CD4-positive, alpha-beta T cell treated with Interferon alpha-2 for 1 hour (primary cell): Measurements from ENCODE around the gene RBM28.
"Not testable (repeated sequence)": the region's sequence is repeated elsewhere in the genome, so short reads cannot be mapped to it uniquely, and the experiment has no call there.

Experiments used
- DNase-seq, 2 donors: peaks; one replicate each; pipeline ENCODE4 v3.0.0-alpha.2; 2020 to 2022

Gene RBM28

GRCh38 chr7:128280451-128280850, 63.3 kb downstream of the RBM28 start:
- not testable (repeated sequence) for DNase-seq

DNA sequence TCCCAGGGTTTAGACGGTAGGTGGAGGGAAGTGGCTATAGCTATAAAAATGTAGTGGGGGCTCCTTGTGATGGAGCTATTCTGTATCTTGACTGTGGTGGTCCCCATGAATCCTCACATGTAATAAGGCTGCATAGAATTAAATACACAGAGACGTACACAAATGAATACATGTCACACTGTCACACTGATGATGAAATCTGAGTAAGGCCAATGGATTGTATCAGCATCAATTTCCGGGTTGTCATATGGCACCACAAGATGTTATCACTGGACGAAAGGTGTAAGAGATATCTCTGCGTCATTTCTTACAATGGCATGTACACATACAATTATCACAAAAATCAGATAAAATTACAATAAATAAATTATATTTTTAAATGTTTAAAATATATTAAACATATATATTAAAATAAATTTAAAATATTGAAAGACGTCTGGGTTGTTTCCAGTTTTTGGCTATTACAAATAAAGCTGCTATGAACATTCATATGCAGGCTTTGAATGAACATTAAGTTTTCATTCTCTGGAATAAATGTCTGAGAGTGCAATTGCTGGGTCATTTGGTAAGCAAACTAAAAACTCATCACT, 64.5 kb downstream of the RBM28 start:
- no peak for DNase-seq

DNA sequence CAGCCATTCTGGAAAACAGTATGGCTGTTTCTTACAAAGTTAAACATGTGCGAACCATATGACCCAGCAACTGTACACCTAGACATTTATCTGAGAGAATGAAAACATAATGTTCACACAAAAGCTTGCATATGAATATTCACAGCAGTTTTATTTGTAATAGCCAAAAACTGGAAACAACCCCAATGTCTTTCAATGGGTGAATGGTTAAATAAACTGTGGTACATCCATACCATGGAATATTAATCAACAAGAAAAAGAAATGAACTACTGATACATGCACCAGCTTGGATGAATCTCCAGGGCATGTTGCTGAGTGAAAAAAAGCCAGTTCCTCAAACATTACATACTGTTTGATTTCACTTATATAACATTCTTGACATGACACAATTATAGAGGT, 65.3 kb downstream of the RBM28 start:
- DNase-seq = no peak

DNA sequence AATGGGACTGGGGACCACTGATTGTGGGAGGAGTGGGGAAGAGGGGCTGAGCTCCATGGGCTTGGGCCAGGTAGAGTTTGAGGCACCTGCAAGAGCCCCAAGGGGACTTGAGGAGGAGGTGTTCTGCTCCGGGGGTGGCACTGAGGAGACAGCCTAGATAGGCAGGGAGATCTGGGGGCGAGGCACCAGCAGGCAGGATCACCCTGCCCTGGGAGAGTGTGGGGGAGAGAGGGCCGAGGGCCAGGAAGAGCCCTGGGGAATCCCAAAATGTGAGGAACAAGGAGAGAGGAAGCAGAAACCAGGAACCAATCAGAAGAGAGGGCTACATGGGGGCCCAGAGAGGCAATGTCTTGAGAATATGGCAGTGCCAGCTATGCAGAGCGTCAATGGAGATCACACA, 68.0 kb downstream of the RBM28 start:
- DNase-seq = no peak

DNA sequence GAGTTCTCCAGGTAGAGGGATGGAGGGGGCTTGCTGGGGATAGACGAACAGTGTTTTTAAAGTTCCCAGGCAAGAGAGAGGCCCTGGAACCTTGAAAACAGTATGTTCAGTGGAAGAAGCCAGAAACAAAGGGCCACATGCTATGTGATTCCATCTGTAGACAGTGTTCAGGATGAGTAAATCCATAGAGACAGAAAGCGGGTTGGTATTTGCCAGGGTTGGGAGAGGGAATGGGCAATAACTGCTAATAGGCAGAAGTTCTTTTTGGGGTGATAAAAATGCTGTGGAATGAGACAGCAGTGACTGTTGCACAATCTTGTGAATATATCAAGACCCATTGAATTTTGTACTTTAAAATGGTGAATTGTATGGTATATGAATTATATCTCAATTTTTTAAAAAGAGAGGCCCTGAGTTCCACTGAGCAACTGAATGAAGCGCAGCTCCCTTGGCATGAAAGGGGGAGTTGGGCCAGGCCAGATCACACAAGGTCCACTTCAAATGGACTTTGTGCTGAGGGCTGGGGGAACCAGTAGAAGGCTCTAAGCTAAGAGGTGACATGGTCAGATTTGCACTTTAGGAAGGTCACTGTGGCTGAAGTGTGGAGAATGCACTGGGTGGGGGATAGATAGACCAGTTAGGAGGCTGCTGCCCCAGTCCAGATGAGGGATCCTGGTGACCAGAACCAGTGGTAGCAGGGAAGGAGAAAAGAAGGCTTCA, 68.7 kb downstream of the RBM28 start:
- DNase-seq = no peak

GRCh38 chr7:128274246-128274883, 69.3 kb downstream of the RBM28 start:
- no peak for DNase-seq

GRCh38 chr7:128271942-128272481, 71.7 kb downstream of the RBM28 start:
- DNase-seq = no peak

- DNase-seq = no peak
These were observed 72.2 kb downstream of the RBM28 start for GRCh38 chr7:128271471-128271941.

- no peak for DNase-seq
These were observed 72.9 kb downstream of the RBM28 start for GRCh38 chr7:128270826-128271272.

DNA sequence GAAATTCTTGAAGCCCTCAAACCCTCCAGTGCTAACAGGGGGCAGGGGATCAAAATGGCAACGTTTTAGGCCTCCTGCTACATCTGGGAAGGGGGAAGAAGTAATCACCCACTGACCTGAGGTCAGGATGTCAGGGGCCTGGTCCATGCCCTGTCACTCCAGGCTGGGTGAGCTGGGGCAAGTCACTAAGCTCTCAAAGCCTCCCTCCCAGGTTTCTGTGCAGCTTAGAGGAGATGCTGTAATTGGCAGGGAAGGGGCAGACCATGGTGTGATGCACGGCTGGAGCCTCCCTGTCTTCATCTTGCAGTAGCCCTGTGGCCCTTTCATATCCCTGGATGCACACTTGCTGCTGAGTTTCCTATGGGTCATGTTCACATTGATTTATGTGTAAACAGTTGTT, 75.5 kb downstream of the RBM28 start:
- no peak for DNase-seq

DNA sequence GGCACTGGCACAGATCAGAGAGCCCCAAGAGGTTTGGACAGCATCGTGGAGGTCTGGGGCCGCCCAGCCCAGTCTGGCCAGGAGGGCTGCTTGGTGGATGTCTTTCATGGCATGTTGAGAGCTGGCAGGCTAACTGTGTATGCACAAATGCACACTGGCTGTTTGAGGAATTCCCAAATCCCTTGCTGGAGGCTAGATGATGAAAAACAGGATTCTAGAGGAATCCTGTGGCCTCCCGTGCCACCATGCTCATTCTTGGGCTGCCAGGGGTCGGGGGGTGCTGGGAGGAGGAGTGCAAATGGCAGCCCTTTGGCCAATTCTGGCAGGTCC, 76.1 kb downstream of the RBM28 start:
- DNase-seq = no peak

DNA sequence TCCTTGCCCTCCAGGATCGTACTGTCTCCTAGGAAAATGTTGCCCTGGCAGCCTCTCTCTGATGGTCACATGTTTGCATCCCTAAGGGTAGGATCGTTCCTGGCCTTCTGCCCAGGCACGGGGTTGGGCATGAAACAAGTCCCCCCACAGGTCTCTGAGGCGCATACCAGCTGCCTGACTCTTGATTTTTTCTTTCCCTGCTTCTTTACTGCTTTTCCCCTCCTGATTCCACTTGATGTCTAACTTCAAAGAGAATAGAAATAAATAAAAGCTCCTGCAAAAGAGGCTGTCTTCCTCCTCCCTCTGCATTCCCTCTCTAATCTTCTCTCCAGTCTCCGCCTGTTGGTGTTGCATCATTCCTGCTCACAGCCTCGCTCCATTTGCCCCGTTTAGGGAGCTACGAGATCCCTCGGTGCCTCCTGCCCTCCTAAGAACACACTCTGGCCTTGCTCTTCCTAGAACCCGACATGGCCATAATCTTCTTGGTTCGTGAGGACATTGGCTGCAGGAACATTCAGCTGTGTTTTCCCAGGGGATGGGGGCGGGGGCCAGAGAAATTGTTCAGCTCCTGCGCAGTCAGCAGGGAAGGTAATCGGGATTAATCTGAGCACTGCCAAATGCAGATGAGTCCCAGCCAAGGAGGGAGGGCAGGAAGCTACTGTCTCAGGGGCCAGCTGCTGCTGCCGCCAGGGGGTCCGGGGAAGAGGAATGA, 76.7 kb downstream of the RBM28 start:
- DNase-seq = no peak

DNA sequence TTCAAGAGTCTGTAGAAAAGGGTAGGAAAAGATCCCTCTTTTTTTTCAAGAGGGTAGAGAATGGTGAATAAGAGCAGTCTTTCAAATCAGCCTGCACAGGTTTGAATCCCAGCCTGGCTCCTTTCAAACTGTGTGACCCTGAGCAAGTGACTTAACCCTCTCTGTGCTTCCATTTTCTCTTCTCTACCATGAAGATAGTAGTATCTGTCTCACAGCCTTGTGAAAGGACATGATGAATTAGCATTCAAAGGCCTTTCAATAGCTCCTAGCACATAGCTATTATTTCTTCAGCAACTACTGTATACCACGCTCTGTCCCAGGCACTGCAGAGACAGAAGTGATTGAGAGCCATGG, 77.2 kb downstream of the RBM28 start:
- DNase-seq = no peak

DNA sequence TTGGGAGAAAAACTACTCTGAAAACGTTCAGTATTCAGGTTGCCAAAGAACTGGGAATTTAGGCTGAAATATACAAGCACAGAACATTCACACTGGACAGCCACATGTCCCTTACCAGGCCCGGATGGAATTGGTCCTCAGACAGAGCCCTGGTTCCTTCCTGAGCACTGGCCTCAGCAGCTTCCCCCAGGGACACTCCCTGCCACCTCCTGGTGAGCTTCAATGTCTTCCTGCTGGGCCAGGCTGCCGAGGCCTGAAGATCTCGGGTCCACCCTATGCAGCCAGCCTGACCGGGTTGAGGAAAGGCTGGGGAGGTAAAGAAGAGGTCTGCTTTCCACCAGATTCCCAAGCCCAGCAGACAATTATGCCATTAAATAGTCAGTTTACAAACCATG, 77.8 kb downstream of the RBM28 start:
- DNase-seq = no peak

DNA sequence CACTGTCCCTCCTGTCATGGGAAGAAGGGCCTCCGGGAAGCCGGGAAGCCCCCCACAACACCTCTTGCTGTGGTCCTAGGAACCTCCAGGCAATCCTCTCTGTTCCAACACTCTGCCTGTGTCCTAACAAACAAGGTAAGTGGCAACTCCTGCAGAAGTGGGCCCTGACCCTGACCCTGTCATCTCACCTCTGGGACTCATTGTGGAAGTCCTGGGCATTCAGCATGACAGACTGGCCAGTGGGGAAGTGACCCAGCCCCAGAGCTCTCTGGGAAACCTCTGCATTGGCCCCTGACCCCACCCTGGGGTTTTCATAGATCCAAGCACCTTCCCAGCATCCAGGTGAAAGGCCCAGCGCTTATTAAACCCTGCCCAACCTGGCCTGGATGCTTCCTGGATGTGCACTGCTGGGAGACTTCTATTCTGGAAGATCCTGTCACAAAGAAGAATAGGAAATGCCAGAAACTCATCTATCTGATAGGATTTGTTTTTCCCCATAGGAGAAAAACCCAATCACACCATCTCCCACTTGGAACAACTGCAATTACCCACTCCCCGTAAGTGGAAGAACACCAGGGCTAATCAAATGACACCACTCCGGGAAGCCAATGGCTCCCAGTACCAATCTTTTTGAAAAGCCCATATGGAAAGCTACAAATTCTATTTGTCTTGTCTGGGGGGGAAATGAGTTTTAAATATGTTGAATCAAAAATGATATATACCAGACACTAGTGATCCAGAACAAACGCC, 78.4 kb downstream of the RBM28 start:
- no peak for DNase-seq

- no peak for DNase-seq
These were observed 79.2 kb downstream of the RBM28 start for GRCh38 chr7:128264477-128264876.

DNA sequence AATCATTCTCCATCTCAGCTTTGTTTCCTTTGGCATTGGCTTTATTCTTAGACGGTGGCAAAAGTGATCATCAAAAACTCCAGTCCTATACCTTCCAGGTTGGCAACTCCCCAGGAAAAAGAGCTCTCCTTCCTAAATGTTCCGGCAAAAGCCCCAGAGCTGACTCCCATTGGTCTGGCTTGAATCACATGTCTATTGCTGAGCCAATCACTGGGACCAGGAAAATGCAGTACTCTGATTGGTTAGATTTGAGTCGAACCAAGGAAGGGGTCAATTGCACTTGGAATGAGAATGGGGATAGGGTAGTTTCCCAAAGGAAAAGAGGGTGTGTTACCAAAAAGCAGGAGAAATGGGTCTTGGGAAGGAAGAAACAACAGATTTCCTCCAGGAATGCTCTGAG, 80.3 kb downstream of the RBM28 start:
- DNase-seq = no peak

DNA sequence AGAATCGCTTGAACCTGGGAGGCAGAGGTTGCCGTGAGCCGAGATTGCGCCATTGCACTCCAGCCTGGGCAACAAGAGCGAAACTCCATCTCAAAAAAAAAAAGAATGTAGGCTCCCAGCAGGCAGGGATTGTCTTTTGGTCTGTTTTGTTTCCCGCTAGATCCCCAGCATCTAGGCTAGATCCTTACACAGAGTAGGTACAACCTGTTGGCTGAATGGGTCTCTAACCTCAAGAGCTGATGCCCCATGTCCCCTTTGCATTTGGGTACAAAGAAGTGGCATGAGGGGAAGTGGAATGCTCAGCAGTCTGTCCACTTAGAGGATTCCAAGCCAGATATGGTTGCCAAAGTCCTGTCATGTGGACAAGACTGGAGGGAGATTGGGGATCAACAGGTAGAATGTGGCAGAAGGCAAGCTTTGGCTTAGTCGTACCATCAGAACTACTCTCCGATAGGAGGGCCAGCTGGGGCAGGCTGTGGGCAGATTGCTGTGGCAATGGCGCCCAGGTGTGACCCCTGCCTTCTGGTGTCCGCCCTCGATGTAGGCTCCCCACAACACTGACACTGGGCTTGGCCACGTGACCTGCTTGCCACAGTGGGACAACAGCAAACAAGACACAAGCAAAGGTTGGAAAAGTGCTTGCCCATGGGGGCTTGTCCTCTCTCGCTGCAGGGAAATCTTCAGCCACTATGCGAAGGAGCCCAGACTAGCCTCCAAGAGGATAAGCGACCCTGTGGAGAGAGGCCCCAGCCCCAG, 81.3 kb downstream of the RBM28 start:
- no peak for DNase-seq

DNA sequence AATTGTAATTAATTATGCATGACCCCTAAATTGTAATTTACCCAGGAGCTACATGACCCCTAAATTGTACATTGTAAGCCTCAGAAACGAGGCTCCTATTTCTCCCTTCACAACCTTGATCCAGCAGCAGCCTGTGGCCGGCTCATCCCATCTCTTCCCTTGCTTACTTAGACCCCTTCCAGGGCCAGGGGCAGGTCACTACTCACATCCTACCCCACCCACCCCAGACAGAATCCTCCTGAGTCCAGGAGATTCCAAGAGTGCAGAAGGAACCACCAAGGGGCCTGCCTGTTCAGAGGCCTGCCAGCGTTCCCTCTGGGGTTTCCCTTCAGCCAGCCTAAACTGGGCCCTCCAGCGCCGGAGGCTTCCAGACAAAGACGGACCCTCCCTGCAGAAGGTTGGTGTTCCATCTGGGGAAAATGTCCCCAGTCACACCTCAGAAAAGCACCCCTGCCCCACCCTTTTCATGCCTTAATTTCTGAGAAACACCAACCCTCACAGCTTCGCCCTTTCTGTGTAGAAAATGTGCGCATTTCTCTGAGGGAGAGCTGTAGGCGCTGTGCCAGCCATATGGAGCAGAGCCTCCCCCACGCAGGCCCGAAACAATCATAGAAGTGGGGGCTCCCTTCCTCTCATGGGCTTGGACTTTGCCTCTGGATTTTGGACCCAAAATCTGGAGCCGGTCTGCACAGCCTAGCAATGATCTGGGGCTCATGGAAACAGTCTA, 83.5 kb downstream of the RBM28 start:
- no peak for DNase-seq

DNA sequence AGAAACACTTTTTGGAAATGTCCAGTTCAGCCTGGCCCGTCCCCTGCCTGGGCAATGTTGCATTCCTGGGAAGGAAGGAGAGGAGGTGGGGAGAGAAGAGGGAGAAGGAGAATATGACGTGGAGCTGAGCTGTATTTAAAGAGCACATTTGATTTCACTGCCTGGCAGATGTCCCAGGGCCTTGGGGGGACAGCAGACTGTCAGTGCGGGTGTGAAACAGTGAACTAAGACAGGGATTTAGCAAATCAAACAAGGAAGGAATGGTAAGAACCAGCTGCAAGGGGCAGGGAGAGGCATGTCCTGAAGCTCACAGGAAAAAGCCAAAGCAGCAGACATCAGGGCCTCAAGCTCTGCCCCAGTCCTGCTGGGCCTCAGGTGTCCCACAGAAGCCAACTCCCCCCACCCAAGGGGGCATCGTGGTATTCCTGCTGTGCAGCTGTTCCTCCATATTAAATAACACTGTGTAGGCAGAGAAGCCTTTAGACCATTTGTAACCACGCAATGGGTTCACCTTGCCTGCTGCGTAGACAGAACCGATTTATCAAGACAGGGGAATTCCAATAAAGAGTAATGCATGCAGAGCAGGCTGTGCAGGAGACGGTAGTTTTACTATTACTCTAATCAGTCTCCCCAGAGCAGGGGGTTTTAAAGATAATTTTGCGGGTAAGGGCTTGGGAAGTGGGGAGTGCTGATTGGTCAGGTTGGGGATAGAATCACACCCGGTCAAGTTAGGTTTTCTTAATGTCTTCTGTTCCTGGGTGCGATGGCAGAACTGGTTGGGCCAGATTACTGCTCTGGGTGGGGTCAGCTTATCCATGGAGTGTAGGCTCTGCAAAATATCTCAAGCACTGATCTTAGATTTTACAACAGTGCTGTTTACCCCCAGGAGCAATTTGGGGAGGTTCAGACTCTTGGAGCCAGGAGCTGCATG, 84.3 kb downstream of the RBM28 start:
- no peak for DNase-seq
